Measurements from ENCODE around the gene SRP14.

The SRP14 gene

DNA sequence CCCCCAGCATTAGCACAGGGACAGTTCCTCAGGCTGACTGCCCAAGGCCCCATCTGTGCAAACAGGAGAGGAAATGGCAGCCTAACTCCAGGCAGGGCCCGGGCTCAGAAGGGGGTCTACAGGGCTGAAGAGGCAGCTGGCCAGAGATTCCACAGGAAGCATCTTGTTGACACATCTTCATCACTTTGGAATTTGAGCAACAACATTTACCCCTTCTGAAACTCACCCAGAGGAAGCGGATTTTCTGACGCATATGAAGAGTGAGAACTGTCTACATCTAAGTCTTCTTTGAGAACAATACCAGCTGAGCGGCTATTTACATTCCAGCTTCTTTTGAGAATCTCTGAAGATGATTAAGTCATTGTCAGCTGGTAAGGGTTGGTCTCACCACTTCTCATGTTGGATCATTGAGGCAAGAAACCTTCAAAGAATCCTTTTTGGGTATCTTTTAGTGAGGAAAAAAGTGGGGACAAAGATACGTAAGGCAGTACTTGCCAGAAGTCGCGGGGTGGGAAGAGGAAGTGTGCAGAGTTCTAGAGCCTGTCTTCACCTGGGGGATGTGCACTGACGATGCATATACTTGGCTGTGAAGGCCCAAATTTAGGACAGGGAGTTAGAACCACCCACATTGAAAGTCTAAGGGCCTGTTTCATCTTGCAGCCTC, 25.4 kb upstream of the SRP14 start:
- DNase-seq (ENCODE audit: insufficient read length) = no peak
- TF ChIP-seq POLR2A (IDR thresholded peaks at IDR 0.05; ENCODE audit: low read depth, low read length) = no peak
- no peak for TF ChIP-seq TAF1 (IDR thresholded peaks at IDR 0.05; ENCODE audit: borderline replicate concordance, low read depth, low read length)
- no peak for TF ChIP-seq POLR2AphosphoS5 (IDR thresholded peaks at IDR 0.05; ENCODE audit: low read depth, low read length)
- FAIRE-seq = peak; percentile 94

DNA sequence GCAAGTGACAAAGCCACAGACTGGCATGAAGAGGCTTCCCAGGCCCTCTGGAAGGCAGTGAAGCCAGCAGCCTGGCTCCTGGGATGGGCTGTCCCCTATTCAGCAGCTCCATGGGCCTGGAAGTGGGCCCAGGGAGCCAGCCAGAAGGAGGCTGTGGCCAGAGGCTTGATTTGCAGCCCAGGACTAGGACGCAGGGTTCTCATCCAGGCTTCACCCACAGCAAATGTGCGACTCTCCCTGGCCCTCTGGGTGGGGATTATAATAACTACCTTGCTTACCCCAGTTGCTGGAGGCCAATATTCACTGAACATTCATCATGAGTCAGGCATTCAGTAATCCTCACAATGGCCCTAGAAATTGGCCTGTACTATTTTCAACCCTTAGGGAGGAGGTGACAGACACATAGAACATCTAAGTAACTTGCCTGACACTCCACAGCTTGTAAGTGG, 24.6 kb upstream of the SRP14 start:
- DNase-seq (ENCODE audit: insufficient read length) = no peak
- TF ChIP-seq POLR2AphosphoS5 (IDR thresholded peaks at IDR 0.05; ENCODE audit: low read depth, low read length) = no peak
- TF ChIP-seq POLR2A (IDR thresholded peaks at IDR 0.05; ENCODE audit: low read depth, low read length) = no peak
- TF ChIP-seq TAF1 (IDR thresholded peaks at IDR 0.05; ENCODE audit: borderline replicate concordance, low read depth, low read length) = no peak
- peak; percentile 17 for FAIRE-seq

DNA sequence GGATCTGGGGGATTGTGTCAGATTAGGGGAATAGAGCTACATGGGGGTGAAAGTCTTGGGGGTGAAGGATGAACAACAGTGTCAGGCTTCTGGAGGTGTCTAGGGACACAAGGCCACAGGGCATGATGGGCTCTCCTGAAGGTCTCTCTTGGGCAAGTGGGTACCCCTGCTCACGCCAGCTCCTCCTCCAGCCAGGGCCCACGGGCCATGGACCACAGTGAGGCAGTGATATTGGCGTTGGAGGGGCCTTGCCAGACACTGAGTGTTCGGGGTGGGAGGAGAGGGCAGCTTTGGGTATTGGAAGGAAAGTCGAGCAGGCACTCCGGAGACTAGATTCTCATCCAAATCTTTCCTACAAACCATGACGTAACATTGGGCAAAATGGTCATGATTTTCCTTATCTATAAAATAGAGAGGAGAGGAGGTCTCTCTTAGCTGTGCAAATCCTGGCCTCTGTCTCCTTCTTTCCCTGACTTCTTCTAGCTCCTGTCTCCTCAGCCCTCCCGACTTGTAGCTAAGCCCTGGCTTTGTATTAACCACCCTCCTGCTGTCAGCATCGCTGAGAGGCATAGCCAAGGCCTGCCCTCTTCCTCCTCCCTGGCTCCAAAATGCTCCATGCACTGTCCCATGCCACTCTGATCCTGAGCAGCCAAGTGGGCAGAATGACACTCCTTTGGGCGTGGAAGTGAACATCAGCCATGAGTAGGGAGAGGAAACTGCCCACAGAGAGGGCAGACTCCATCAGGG, 24.0 kb upstream of the SRP14 start:
- FAIRE-seq (peak; percentile 24), DNase-seq (ENCODE audit: insufficient read length) (no peak)
- no peak for TF ChIP-seq POLR2AphosphoS5 (IDR thresholded peaks at IDR 0.05; ENCODE audit: low read depth, low read length)
- TF ChIP-seq TAF1 (IDR thresholded peaks at IDR 0.05; ENCODE audit: borderline replicate concordance, low read depth, low read length) = no peak
- no peak for TF ChIP-seq POLR2A (IDR thresholded peaks at IDR 0.05; ENCODE audit: low read depth, low read length)

DNA sequence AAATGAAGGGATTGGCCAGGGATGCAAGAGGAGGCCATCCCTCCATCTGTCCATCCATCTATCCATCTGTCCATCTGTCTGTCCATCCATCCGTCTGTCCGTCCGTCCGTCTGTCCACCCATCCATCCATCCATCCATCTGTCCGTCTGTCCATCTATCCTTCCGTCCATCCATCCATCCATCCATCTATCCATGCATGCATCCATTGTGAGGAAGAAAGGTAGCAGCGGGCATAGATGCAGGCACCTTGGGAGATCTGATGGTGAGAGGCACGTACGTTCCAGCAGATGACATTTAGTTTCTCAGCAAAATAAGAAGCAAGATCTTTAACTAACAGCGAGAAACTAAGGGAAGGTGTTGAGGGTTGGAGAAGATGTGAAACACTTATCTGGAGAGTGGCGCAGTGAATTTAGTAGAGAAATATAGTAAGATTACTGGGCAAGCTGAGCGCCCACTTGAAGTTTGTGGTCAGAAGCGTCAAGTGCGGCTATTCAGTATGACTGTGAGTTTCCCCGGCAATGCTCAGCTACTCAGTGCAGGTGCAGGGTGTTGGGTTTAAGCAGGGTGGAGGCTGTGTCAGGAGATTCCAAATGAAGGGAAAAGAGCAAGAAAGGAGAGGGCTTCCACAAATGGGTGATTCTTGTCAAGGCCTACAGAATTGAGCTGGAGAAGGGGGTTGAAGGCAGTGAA, 22.4 kb upstream of the SRP14 start:
- DNase-seq (ENCODE audit: insufficient read length) (no peak), FAIRE-seq (peak; percentile 88)

DNA sequence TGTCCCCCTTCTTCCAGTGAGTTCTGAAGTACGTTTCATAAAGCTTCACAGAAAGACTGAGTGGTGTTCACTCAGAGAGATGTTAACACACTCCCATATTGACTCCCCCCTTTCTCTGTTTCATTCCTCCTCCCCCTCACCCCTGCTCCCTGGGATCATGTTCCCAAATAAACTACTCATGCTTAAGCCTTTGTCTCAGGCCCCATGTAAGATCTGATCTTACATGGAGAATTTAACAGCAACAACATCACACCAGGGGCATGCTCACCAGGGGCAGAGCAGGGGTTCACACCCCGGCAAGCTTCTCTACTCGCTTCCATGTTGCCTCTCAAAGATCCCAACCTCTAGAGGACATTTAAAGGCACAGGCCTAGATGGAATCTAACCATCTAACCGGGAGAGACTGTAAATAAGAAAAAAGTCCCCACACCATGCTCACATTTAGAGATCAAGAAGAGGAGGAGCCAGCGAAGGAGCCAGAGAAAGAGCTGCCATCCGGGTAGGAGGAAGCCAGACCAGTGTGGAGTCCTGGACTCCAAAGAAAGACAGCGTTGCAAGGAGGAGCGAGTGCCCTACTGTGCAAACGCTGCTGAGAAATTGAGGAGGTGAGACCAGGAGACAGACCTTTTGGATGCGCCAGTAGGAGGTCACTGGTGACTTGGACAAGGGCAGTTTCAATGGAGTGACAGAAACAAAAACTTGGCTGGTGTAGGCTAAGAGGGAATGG, 21.4 kb upstream of the SRP14 start:
- TF ChIP-seq POLR2AphosphoS5 (IDR thresholded peaks at IDR 0.05; ENCODE audit: low read depth, low read length) (no peak), TAF1 (IDR thresholded peaks at IDR 0.05; ENCODE audit: borderline replicate concordance, low read depth, low read length) (no peak), POLR2A (IDR thresholded peaks at IDR 0.05; ENCODE audit: low read depth, low read length) (no peak)

More for the DNA sequence above, 22.4 kb upstream of the SRP14 start:
- TF ChIP-seq POLR2AphosphoS5 (IDR thresholded peaks at IDR 0.05; ENCODE audit: low read depth, low read length) (no peak; the same call in 1 of the 2 replicates), POLR2A (IDR thresholded peaks at IDR 0.05; ENCODE audit: low read depth, low read length) (no peak), TAF1 (IDR thresholded peaks at IDR 0.05; ENCODE audit: borderline replicate concordance, low read depth, low read length) (no peak)

DNA sequence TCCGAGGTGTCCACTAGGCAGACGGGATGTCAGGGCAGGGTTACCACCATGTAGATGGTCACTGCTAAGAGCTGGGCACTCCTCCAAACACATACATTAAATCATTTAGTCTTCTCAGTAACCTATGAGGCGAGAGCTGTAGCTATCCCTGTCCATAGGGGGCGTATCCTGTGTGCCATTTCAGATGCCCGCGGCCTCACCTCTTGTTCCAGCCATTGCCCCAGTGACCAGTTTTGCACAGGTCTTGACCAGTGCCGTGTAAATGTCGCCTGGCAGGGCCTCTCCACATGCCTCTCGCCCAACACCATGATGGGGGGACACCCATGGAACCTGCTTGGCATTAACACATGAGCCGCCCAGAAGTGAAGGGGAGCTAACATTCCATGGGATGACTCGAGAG, 20.8 kb upstream of the SRP14 start:
- DNase-seq (ENCODE audit: insufficient read length) = no peak
- no peak for TF ChIP-seq POLR2A (IDR thresholded peaks at IDR 0.05; ENCODE audit: low read depth, low read length)
- TF ChIP-seq POLR2AphosphoS5 (IDR thresholded peaks at IDR 0.05; ENCODE audit: low read depth, low read length) = no peak
- no peak for TF ChIP-seq TAF1 (IDR thresholded peaks at IDR 0.05; ENCODE audit: borderline replicate concordance, low read depth, low read length)
- peak; percentile 21 for FAIRE-seq

More for the DNA sequence above, 21.4 kb upstream of the SRP14 start:
- FAIRE-seq (no peak), DNase-seq (ENCODE audit: insufficient read length) (no peak)

DNA sequence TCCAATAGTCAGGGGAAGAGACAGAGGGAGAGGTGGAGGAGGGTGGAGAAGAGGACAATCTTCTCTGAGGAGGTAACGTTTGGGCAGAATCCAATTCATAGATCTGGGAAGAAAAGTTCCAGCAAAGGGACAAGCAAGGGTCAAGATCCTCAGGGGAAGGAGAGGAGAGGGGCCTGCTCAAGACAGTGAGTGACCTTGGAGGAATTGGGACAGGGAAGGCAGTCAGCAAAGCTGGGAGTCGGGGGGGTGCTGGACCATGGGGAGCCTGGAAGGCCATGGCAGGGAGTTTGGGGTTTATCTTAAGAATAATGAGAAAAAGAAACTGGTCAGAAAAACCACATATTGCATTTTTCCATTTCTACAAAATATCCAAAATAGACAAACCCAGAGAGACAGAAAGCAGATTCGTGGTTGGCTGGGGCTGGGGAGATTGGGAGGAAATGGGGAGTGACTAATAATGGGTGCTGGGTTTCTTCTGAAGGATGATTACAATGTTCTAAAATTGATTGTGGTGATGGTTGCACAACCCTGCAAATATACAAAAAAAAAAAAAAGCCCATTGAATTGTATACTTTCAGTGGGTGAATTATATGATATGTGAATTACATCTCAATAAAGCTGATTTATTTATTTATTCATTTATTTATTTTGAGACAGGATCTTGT, 19.6 kb upstream of the SRP14 start:
- no peak for DNase-seq (ENCODE audit: insufficient read length)
- TF ChIP-seq TAF1 (IDR thresholded peaks at IDR 0.05; ENCODE audit: borderline replicate concordance, low read depth, low read length) (no peak), POLR2AphosphoS5 (IDR thresholded peaks at IDR 0.05; ENCODE audit: low read depth, low read length) (no peak), POLR2A (IDR thresholded peaks at IDR 0.05; ENCODE audit: low read depth, low read length) (no peak)
- FAIRE-seq = no peak

DNA sequence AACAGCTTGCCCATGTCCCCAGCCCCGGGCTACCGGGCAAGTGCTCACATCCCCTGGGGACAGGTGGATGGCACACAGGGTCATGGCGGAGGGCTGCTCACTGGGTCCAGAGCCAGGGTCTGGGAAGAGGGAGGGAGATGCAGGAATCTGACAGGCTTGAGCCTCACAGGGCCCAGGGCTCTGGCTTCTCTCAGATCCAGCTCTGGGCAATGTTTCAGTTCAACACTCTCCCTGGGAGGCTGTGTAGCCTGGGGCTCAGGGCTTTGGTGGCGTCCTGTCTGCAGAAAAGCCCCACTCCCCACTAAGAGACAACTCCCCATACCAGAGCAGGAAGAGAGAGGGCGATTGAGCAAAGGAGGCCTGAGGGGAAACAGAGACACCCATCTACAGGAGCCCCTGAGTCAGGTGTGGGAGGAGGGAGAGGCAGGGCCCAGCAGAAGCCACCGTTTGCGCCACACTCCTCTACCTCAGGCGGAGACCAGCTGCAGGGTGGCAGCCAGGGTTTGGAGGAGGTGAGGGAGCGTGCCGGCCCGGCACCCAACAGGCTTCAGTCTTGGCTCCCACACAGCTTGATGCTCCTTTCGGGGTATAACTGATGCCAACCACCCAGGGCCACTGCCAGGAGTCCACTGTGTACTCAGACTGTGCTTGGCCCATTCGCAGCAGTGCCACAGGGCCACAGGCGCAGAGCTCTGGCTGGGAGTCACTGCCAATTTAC, 16.8 kb upstream of the SRP14 start:
- DNase-seq (ENCODE audit: insufficient read length) = no peak
- no peak for FAIRE-seq
- TF ChIP-seq TAF1 (IDR thresholded peaks at IDR 0.05; ENCODE audit: borderline replicate concordance, low read depth, low read length) (no peak), POLR2AphosphoS5 (IDR thresholded peaks at IDR 0.05; ENCODE audit: low read depth, low read length) (no peak), POLR2A (IDR thresholded peaks at IDR 0.05; ENCODE audit: low read depth, low read length) (no peak)

DNA sequence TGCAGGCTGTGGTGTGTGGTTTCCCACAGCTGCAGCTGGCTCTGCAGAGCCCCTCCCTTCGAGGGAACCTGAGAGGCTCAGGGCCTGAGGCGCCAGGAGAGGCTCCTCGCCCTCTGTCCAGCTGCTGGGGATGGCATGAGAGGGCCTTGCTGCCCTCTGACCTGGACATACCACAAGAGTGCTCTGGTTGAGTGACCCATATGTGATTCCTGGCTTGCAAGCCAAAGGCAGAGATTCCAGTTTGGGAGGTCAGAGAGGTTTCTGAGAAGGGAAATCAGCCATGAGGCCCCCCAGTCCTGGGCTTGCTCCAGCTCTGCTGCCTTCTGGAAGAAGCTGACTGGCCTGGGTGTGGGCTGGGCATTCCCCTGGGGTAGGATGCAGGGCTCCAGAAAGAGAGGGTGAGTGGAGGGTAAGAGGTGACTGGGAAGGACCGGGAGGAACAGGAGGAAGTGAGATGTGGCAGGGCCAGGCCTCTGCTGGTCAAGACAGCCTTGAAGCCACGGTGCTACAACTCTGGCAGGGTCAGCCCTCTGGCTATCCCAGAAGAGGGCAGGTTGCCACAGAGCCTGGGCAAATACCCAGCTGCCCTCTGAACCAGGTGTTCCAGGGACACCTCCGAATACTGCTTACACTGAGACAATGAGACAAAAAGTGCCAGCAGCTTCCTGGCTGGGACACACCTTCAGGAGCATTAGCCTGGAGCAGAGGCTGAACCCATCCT, 16.0 kb upstream of the SRP14 start:
- TF ChIP-seq TAF1 (IDR thresholded peaks at IDR 0.05; ENCODE audit: borderline replicate concordance, low read depth, low read length) (no peak), POLR2A (IDR thresholded peaks at IDR 0.05; ENCODE audit: low read depth, low read length) (no peak)
- DNase-seq (ENCODE audit: insufficient read length) (peak; percentile 66), FAIRE-seq (peak; percentile 93)

DNA sequence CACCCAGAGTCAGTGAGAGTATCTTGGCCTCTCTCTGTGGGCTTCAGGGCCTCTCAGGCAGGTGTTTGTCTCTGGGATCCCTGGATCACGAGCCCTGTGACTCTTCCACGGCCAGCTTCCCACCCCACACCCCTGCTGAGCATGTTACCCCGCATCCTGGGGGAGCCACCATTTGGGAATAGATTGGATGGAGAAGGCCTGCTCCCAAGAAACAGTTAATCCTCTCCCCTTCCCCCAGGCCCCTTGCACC, 15.5 kb upstream of the SRP14 start:
- no peak for TF ChIP-seq TAF1 (IDR thresholded peaks at IDR 0.05; ENCODE audit: borderline replicate concordance, low read depth, low read length)
- TF ChIP-seq POLR2AphosphoS5 (IDR thresholded peaks at IDR 0.05; ENCODE audit: low read depth, low read length) = peak; percentile 68; the same call in 1 of the 2 replicates
- TF ChIP-seq POLR2A (IDR thresholded peaks at IDR 0.05; ENCODE audit: low read depth, low read length) = no peak
- no peak for DNase-seq (ENCODE audit: insufficient read length)
- no peak for FAIRE-seq
